ENCODE results near the gene G6PC2. TPM values are rescaled to one million over a fixed set of nuclear protein-coding genes. Genes with fewer than 3 reads are reported as not detected.

Gene G6PC2
- polyA plus RNA-seq, 1 donor, result not detected

DNA sequence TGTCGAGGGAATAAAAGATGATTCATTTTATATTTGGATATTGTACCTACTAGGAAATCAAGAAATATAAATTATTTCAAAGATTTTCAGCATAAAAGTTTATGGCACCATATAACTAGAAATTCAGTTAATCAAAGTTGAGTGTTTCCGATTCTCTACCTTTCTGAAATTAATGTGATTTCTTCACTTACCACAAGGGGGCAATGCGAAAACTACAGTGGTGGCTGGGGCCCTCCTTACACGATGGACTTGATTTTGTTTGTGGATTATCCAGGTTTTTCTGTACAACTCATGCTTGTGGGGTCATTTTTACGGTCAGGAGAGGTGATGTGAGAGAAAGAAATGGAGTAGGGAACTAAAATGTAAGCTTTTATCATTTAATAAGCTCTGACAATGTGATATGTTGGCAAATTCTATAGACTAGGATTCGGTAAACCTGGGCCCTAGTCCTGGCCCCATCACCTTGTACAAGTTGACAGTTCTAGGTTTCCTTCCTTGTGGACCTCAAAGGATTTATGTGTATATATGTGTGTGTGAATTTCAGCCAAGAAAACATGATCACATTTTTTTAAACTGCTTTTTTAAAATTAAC, 47.6 kb downstream of the G6PC2 start:
- DNase-seq (ENCODE audit: low read depth), result no peak

DNA sequence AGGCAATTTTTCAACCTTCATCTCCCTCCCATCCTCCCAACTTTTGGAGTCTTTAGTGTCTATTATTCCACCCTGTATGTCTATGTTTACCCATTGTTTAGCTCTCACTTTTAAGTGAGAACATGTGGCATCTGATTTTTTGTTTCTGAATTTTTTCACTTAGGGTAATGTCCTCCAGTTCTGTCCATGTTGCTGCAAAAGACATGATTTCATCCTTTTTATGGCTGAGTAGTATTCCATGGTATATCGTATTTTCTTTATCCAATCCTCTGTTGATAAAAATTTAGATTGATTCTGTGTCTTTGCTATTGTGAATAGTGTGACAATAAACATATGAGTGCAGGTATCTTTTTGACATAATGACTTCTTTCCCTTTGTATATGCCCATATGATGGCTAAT, 48.2 kb downstream of the G6PC2 start:
- DNase-seq (ENCODE audit: low read depth), result no peak

DNA sequence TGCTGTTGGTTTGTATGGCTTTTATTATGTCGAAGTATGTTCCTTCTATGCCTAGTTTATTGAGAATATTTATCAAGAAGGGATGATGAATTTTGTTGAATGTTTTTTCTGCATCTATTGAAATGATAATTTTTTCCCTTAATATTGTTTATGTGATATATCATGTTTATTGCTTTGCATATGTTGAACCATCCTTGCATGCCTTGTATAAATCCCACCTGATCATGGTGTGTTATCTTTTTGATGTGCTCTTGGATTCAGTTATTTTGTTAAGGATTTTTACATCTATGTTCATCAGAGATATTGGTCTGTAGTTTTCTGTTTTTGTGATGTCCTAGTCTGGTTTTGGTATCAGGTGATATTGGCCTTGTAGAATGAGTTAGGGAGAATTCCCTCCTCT, 50.8 kb downstream of the G6PC2 start:
- DNase-seq (ENCODE audit: low read depth), result no peak

DNA sequence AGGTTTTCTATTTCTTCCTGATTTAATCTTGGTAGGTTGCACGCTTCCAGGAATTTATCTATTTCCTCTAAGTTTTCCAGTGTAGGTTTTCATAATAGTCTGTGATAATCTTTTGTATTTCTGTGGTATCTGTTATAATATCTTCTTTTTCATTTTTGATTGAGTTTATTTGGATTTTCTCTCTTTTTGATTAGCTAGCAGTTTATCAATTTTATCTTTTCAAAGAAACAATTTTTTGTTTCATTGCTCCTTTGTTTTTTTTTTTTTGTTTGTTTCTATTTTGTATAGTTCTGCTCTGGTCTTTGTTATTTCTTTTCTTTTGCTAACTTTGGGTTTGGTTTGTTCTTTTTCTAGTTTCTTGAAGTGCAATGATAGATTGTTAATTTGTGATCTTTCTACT, 51.3 kb downstream of the G6PC2 start:
- no peak for DNase-seq (ENCODE audit: low read depth)

DNA sequence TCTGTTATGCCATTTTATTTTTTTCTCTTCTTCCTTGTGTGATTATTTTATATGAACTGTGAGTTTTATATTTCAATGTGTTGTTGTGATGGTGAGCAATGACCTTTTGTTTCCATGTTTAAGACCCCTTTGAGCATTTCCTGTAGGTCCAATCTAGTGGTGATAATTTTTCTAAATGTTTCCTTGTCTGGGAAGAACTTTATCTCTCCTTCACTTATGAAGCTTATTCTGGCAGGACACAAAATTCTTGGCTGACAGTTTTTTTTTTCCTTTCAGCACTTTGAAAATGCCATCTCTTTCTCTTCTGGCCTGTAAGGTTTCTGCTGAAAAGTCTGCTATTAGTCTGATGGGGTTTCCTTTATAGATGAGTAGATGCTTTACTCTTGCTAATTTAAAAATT, 53.2 kb downstream of the G6PC2 start:
- DNase-seq (ENCODE audit: low read depth), result no peak

DNA sequence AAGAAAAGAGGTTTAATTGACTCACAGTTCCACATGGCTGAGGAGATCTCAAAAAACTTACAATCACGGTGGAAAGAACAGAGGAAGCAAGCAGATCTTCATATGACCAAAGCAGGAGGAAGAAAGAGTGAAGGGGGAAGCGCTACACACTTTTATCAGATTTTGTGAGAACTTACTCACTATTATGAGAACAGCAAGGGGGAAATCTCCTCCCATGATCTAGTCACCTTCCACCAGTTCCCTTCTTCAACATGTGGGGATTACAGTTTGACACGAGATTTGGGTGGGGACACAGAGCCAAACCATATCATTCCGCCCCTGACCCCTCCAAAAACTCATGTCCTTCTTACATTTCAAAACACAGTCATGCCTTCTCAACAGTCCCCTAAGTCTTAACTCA, 54.2 kb downstream of the G6PC2 start:
- DNase-seq (ENCODE audit: low read depth), result no peak

DNA sequence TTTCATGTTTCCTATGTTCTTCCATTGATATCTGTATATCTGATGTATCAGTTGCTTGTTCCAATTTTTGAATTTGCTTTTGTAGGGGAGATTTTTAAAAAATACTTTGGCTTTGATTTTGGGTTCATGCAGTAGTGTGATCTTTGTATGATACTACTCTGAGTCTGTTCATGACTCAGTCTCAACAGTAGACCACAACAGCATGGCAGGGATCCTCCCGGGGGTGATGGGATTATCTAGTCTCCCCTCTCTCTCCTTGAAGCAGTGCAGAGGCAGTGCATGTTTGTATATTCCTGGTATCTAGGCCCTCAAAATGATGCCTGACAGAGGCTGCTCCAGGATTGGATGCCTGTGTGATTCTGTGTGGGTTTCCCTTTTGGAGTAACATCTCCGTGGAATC, 55.3 kb downstream of the G6PC2 start:
- DNase-seq (ENCODE audit: low read depth), result no peak

Other genes starting within 250 kb of the G6PC2 start
- gene NOSTRIN, start 98.7 kb upstream of the G6PC2 start, polyA plus RNA-seq (ENCODE audit: insufficient read length), result 9.2 TPM
- gene SPC25, start 10.9 kb upstream of the G6PC2 start, polyA plus RNA-seq (ENCODE audit: insufficient read length), result 7.5 TPM
- gene ABCB11, start 130.0 kb downstream of the G6PC2 start, polyA plus RNA-seq (ENCODE audit: insufficient read length), result not detected
- 0.34 TPM for gene DHRS9, start 168.3 kb downstream of the G6PC2 start, polyA plus RNA-seq (ENCODE audit: insufficient read length)